ENCODE data around the gene FBXO33. TPM values are rescaled to one million over a fixed set of nuclear protein-coding genes. Genes with fewer than 3 reads are reported as not detected.

FBXO33 gene
- total RNA-seq, 1 experiment from 2014 or later = 21.9 TPM

- ChIA-PET CTCF (no interaction called here), POLR2A (ENCODE audit: unreplicated experiment) (no interaction called here)
- no peaks in the 10 kb centered on the region for H3K9me2 ChIP-seq (replicated peaks; ENCODE audit: low read length)
- ATAC-seq (no peak), DNase-seq (no peak)
- intact Hi-C loops (cut with micrococcal nuclease) = no loop called here
- H3K36me3 ChIP-seq (ENCODE audit: low read depth, low read length) = no peaks in the 10 kb centered on the region
- no peak overlapping the region for H3K27ac ChIP-seq (ENCODE audit: low read length)
- H3K4me1 ChIP-seq (ENCODE audit: insufficient read depth, low read length) = no peaks in the 10 kb centered on the region; the same call in 1 of the 2 replicates
- H3K9ac ChIP-seq (ENCODE audit: low read length) = no peak overlapping the region
- H4K20me1 ChIP-seq (ENCODE audit: low read length) = no peaks in the 10 kb centered on the region
- H3K4me3 ChIP-seq (ENCODE audit: low read length) = no peak overlapping the region
- no peak overlapping the region for H3K4me2 ChIP-seq (ENCODE audit: low read length)
- TF ChIP-seq EZH2phosphoT487 (IDR thresholded peaks at IDR 0.05; ENCODE audit: borderline replicate concordance, low read length) = no peak
- TF ChIP-seq CTCF (conservative IDR thresholded peaks at IDR 0.05; ENCODE audit: low read depth, low read length) = no peak
- TF ChIP-seq EZH2 (IDR thresholded peaks at IDR 0.05; ENCODE audit: low read length, unreplicated experiment) = no peak
- no TSS peak for BruUV-seq (replicated peaks)
- H3K9me3 ChIP-seq (ENCODE audit: low read length) = no peaks in the 10 kb centered on the region
- no peaks in the 10 kb centered on the region for H3K79me2 ChIP-seq (ENCODE audit: low read length)
- H3K27me3 ChIP-seq (ENCODE audit: low read length) = 0 out of 2 replicates have a peak, but pooled peaks cover 4% of the 10 kb centered on the region
- no peak overlapping the region for H2AFZ ChIP-seq (ENCODE audit: low read length)
- H3F3A ChIP-seq (ENCODE audit: low read length, unreplicated experiment) = no peaks in the 10 kb centered on the region
Measured at GRCh38 chr14:39451811-39452210, 19.6 kb upstream of the FBXO33 start.

GRCh38 chr14:39447175-39447661, 15.0 kb upstream of the FBXO33 start:
- Histone ChIP-seq H3K9me2 (replicated peaks; ENCODE audit: low read length) (no peaks in the 10 kb centered on the region), H3K4me2 (ENCODE audit: low read length) (no peak overlapping the region), H4K20me1 (ENCODE audit: low read length) (no peaks in the 10 kb centered on the region), H3K4me1 (ENCODE audit: insufficient read depth, low read length) (no peaks in the 10 kb centered on the region), H2AFZ (ENCODE audit: low read length) (no peak overlapping the region), H3K36me3 (ENCODE audit: low read depth, low read length) (no peaks in the 10 kb centered on the region), H3K27me3 (ENCODE audit: low read length) (no peaks in the 10 kb centered on the region), H3K9me3 (ENCODE audit: low read length) (no peaks in the 10 kb centered on the region), H3K4me3 (ENCODE audit: low read length) (no peak overlapping the region), H3F3A (ENCODE audit: low read length, unreplicated experiment) (no peaks in the 10 kb centered on the region), H3K9ac (ENCODE audit: low read length) (no peak overlapping the region), H3K79me2 (ENCODE audit: low read length) (no peaks in the 10 kb centered on the region), H3K27ac (ENCODE audit: low read length) (no peak overlapping the region)
- BruUV-seq (replicated peaks) = no TSS peak
- ChIA-PET POLR2A (ENCODE audit: unreplicated experiment) (no interaction called here), CTCF (no interaction called here)
- intact Hi-C loops (cut with micrococcal nuclease) = no loop called here
- DNase-seq = no peak
- ATAC-seq = no peak
- no peak for TF ChIP-seq EZH2 (IDR thresholded peaks at IDR 0.05; ENCODE audit: low read length, unreplicated experiment)
- TF ChIP-seq EZH2phosphoT487 (IDR thresholded peaks at IDR 0.05; ENCODE audit: borderline replicate concordance, low read length) = no peak
- no peak for TF ChIP-seq CTCF (conservative IDR thresholded peaks at IDR 0.05; ENCODE audit: low read depth, low read length)

- Histone ChIP-seq H3K36me3 (ENCODE audit: low read depth, low read length) (no peaks in the 10 kb centered on the region), H3K27ac (ENCODE audit: low read length) (no peak overlapping the region), H3K9ac (ENCODE audit: low read length) (no peak overlapping the region), H3K27me3 (ENCODE audit: low read length) (no peaks in the 10 kb centered on the region), H3F3A (ENCODE audit: low read length, unreplicated experiment) (no peaks in the 10 kb centered on the region), H3K4me1 (ENCODE audit: insufficient read depth, low read length) (no peaks in the 10 kb centered on the region), H2AFZ (ENCODE audit: low read length) (no peak overlapping the region), H3K4me3 (ENCODE audit: low read length) (no peak overlapping the region), H3K9me3 (ENCODE audit: low read length) (no peaks in the 10 kb centered on the region), H3K9me2 (replicated peaks; ENCODE audit: low read length) (no peaks in the 10 kb centered on the region), H4K20me1 (ENCODE audit: low read length) (no peaks in the 10 kb centered on the region), H3K4me2 (ENCODE audit: low read length) (no peak overlapping the region), H3K79me2 (ENCODE audit: low read length) (no peaks in the 10 kb centered on the region)
- BruUV-seq (replicated peaks) = no TSS peak
- POLR2A ChIA-PET (ENCODE audit: unreplicated experiment) = no interaction called here
- ATAC-seq (no peak), DNase-seq (no peak)
- CTCF ChIA-PET = no interaction called here
- intact Hi-C loops (cut with micrococcal nuclease) = no loop called here
- TF ChIP-seq CTCF (conservative IDR thresholded peaks at IDR 0.05; ENCODE audit: low read depth, low read length) (no peak), EZH2phosphoT487 (IDR thresholded peaks at IDR 0.05; ENCODE audit: borderline replicate concordance, low read length) (no peak)
Measured at GRCh38 chr14:39446131-39446744, 14.0 kb upstream of the FBXO33 start.

Measured in PC-3 (cell line).